HG02588 (cell line): ENCODE data around the gene FN1.
"Not testable (repeated sequence)": the region's sequence is repeated elsewhere in the genome, so short reads cannot be mapped to it uniquely, and the experiment has no call there.

ENCODE experiments used
- ATAC-seq: cut with Tn5 transposase; IDR thresholded peaks from one replicate; pipeline ENCODE4 v1.9.1; 2021; ENCODE audit warnings: mild to moderate bottlenecking, moderate library complexity; ENCODE audit not compliant: unreplicated experiment

FN1 gene

DNA sequence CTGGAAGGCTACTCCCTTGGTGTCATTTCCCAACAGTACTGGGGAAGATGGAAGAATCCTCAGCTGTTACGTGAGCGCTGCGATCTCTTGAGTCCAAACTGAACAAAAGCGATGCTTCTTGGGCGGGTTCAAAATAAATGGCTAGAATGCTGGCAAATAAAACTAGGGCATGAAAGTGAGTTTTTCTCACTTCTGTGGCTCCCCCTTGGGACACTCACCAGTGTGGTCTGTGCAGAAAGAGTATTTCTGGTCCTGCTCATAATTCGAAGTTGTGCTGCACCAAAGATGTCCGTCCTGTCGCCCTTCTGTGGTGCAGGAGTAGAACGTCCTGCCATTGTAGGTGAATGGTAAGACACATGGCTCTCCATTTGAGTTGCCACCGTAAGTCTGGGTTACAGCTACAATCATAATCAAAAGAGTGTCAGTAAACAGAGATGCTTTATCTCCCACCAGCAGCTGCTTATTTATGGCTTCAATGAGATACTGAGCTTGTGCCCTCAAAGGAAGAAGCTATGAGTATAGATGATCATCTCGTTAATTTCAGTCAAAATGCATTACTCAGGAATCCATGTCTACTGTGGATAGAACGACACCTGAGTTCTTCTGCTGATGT, 11.8 kb downstream of the FN1 start:
- no peak for ATAC-seq

DNA sequence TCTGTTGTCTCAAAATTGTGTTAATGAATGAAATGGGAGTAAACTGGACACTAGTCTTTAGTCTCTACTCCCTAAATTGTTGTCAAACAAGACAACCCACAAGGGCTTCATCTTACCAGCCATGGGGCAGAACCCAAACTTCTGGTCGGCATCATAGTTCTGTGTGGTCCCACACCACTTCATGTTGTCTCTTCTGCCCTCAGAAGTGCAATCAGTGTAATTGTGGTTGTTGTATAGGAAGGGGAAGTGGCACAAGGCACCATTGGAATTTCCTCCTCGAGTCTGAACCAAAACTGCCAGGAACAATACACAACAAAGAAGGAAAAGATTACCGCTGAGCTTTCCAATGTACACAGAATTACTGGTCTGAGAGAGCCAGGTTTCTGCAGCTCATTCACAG, 12.6 kb downstream of the FN1 start:
- no peak for ATAC-seq

DNA sequence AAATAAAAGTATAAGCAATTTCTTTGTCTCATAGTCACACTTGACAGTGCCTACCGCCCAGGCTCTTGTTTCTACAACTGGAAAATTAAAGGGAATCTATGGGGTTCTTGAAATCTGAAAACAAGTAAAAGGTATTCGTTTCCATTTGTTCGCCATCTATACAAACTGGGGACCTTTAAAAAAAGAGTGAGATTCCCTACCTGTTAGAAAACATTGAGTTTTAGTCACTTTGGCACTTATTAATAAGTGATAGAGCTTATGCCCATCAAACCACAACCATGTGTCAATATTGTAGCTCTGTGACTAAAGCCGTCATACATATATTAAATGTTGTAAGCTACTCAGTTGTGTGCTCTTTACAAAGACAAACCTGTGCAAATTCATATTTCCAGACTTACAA, 13.2 kb downstream of the FN1 start:
- ATAC-seq, result no peak

DNA sequence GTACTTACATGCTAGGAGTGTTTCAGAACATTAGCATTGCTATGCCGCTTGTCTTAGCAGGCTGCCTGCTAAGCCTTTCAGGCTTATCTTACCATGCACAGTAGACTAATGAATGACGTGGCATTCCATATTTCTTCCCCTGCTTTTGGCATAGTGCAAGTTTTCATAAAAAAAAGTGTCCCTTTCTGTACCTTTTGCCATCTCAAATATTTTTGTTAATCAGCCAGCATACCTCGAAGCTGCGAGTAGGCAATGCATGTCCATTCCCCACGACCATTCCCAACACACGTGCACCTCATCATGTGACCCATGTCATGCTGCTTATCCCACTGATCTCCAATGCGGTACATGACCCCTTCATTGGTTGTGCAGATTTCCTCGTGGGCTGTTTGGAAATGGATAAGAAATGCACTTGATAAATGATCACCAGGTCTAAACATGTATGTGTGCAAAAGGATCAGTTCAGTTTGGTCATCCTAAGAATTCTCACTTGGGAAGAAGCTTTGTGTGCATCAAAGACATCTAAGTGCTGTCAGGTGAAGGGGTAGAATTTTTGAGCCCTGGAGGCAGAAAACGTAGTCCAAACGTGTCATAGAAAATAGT, 13.9 kb downstream of the FN1 start:
- no peak for ATAC-seq

DNA sequence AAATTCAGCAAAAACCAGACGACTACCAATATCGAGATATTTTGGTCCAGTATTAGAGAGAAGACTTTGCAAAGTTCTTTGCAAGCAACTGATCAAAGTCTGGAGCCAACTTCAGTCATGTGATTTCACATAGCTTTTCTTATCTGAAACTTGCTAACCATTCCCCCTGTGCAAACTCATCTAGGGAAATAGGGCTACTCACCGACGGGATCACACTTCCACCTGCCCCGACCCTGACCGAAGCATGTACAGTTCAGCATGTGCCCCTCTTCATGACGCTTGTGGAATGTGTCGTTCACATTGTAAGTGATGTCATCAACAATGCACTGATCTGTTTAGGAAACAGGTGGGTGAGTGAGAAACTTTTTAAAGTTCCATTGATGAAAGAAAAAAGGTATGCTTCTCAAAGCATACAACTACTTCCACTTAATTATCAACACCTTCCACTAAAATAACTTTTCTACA, 15.4 kb downstream of the FN1 start:
- ATAC-seq, result no peak

DNA sequence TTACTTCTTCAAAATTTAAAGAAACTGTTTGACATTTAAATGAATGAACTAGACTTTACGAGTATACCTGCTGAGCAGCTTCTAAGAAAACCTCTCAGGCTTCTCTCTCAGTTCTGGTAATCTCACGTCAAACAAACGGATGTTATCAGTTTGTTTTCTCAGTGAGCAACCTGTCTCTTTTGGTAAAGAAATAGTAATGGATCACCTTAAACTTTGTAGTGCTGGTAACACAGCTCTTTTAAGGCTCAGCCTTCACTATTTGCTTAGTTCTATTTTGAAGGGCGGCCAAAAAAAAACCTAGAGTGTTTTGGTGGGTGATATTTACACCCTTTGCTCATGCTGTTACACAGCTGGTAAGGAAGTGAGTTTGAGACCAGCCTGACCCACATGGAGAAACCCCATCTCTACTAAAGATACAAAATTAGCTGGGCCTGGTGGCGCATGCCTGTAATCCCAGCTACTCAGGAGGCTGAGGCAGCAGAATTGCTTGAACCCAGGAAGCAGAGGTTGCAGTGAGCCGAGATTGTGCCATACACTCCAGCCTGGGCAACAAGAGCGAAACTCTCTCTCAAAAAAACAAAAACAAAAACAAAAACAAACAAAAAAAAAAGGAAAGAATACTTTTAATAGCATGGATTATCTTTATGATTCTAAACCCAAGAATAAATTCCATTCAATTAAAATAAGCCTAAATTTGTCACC, 15.9 kb downstream of the FN1 start:
- ATAC-seq, result no peak

DNA sequence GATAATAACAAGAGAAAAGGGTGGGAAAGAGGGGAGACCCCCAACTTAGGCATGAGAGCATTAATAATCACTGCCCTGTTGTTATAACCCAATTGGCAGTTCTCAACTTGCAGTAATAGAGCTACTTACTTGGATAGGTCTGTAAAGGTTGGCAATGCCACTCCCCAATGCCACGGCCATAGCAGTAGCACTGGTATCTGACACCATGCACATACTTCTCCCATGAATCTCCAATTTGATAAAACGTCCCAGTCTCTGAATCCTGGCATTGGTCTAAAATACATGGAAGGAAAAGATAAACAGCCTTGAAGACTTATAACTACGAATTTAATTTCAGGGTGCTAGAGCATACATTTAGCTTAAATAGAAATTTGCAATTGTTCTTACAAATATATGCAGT, 16.8 kb downstream of the FN1 start:
- no peak for ATAC-seq

DNA sequence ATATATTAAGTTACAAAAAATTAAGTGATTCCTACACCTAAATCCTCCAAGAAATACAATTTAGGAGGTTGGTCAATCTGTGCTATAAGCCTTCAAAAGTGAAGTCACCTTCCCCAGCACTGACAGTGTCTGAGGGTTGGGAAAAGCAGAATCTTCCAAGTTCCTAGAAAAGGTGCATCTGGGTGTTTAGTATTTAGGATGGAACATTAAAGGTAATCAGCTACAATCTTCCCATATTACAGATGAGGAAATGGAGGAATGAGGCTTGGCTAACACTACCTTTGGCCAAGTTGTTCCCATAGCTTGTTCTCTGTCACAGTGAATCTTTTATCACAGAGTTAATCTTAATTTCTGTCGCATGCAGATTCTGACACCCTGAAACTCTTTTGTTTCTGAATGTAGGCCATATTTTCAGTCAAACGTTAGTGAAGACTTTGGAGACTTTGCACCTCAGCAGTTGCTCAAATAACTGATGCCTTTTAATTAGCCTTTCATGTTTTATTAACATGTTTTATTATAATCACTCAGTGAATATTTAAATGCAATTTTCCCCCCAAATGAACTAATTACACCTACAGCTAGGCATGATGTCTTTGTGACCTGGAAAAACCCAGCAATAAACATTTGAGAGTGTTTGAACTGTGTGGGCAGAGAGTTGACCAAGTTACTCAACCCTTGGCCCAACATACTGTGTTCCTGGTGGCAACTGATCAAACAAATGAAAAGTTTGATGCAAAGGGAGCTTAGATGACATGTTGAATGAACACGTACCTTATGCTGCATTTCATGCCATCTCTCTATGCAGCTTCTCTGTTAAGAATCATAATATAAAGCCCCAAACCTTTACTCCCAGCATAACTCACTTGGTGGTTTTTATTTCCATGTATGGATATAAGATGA, 17.6 kb downstream of the FN1 start:
- no peak for ATAC-seq

DNA sequence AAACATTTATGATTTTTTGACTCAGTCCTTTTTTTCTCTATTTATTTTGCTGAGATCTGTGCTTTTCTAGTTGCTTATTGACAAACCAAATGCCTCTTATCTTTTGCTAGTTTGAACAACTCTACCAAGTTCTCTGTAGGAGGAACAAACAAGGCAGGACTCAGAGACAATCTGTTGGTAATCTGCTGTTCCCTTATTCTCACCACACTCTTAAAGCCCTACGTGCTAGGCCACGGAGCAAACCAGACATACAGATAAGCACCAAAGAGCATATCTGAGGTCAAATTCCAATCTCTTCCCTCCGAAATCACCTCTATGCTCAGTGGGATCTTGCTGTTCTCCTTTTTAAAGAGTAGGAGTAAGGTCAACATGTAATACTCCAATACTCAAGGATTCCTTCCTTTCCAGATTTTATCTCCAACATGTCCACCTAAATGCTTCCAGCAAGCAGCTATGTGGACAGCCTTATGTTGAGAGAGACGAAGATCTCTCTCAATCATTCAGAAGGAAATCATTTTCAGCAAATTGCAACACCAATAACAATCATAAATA, 18.4 kb downstream of the FN1 start:
- ATAC-seq, result no peak

DNA sequence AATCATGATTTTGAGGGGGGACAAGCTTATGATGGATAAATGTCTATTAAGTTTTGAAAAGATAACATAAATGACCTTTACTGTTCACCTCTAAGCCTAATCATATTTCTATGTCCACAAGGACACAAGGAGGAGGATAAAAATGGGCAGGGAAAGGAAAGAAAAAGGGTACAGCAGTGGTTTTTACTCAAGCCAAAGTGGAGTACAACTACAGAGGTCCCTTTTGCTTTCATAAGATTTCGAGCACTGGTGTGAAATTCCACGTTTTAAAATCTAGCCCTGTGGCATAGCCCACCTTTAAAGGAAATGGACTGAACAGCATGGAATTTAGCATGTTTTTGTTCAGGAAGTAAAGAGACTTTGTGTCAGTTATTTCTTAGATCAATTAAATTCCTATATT, 19.2 kb downstream of the FN1 start:
- ATAC-seq, result no peak

DNA sequence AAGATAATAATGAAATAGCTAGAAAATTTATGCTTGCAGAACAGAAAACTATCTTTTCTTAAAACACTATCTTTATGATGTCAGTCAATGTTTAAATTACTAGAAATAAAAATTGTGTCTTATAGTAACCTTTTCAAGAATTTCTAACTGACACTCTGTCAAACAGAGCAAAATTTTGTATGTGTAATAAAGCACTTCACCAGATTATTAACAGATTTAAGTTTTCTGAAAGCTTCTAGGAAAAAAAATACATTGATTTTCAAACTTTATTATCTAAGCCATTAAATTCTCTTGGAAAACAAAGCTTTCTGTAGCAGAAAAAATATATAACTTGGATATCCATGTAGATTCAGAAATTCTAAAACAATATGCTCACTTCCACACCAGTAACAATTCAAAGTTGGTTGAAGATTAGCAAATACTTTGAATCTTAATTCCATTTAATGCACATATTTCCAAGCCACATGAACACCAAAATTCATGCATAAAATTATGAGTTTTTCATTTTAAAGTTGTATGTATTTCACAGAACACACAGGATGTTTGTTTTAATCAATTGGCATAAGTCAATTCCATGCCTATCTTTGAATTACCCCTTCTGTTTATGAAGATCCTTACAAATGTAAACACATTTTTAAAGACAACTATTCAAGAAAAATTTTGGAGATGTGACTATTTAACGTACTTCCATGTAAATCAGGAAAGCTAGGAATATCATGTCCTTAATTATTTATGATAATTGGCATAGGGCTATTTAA, 19.9 kb downstream of the FN1 start:
- ATAC-seq, result no peak

DNA sequence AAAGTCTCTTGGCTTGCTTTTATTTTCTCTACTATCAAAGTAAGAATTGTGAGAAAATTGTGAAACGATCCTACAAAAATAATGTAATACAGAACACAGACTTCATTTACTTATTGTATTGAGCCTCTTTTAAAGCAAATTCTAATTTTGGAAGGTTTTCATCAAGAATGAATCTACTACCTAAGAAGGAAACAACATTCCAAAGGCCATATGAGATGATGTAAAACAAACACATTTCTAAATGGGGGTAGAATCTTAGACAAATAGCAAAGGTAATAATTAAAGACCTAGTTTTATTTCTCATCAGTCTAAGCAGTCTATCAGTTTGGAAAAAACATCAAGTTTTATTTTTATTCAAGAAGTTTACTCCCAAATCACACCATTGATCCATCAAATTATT, 20.6 kb downstream of the FN1 start:
- ATAC-seq, result no peak

DNA sequence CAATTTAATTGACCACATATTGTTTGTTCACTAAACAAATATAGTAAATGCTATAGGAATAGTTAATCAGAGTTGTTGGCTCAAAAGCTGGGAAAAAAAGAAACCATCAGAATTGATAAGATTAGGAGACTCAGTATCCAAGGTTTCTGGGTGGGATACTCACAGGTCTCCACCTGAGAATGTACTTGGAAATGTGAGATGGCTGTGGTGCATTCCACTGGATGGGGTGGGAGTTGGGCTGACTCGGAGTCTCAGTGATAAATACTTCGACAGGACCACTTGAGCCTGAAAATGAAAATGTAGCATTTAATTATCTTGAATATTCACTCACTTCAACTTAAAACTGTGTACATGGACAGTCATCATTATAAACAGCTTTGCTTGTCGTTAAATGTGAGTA, 21.2 kb downstream of the FN1 start:
- no peak for ATAC-seq

DNA sequence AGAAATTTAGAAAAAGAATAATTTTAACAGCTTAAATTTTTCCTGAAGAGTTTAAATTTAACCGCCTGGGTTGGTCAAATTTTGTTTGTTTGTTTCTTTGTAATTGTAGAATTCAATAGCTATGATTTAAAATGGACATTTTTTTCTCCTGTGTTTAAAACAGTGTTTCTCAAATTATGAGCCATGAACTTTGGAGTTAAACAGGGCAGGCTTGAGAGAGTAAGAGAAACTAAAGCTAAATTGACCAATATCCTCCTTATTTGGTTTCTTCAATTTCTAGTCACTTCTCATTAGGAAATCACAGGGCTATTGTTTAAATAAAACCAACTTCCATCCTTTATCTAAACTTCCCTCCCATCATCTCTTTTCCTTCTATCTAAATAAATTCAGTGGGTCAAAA, 21.9 kb downstream of the FN1 start:
- ATAC-seq, result no peak

DNA sequence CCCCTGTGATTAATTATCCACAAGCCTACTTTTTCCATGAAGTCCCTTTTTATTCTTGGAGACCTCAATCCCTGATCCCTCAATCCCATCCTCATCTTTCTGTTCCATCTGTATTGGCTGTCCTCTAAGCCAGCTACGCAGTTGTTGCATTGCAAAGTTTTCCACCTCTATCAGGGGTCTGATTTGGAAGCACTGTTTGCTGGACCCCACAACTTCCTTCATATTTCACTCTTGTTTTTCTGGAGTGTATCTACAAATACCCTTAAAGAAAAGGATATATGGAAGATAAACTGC, 22.4 kb downstream of the FN1 start:
- no peak for ATAC-seq

DNA sequence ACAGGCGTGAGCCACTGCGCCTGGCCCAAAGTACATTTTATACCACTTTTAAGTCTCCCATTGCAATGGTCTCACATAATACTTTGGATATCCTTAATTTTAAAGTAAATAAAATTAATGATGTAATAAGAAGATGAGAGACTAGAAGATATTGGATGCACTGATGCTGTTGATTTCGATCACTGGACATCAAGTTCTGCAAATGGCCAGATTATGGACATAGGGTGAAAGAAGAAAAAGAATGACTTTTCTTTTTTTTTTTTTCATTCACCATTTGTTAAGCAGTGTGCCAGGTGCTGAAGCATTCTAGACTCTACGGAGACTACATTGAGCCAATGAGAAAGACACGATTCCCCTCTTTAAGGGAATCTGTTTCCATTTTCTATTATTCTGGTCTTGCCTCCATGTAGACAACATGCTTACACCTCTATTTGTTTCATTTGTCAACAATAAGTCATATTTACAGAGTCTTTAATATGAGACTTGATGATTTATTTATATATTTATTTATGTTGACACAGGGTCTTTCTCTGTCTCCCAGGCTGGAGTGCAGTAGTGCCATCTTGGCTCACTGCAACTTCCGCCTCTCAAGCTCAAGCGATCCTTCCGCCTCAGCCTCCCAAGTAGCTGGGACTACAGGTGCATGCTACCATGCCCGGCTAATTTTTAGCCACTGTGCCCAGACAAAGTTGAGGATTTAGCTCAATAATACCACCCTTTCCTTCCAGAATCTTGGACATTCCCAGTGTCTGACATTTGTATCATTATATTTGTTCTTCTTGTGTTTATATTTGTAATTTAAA, 23.7 kb downstream of the FN1 start:
- ATAC-seq, result no peak

DNA sequence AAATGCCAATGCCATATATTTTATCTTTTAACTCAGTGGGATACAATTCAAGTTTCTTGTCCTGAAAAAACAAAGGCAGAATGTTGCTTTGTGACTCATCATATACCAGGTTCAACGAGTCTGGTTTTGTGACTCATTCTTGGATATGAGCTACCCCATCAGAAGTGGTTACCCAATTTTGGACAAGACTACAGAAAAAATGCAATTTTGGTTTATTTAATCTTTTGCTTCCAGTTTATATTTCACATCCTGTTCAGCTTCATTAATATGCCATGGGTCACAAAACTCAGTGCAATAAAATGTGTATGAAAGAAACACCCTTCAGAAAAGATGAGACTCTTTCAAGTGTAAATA, 25.0 kb downstream of the FN1 start:
- ATAC-seq, result no peak

DNA sequence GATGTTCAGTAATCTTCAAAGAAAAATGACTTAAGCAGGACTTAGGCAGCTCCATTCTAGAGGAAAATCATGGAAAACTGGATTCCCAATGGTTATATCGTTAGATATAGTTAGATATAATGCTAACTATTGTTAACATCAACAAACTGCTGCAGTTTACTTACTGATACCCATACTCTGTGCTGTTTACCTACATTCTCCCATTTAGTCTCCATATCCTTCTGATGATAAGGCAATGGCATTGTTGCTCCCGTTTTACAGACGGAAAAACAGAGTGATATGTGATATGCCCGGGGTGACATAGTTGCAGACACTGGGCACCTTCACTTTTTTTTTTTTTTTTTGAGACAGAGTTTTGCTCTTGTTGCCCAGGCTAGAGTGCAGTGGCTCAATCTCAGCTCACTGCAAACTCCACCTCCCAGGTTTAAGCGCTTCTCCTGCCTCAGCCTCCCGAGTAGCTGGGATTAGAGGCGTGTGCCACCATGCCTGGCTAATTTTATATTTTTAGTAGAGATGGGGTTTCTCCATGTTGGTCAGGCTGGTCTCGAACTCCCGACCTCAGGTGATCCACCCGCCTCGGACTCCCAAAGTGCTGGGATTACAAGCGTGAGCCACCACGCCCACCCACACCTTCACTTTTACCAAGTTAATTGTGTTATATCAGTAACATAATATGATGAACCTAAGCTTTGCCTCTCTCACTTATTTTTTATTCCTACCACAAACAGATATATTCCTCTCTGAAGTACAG, 25.5 kb downstream of the FN1 start:
- not testable (repeated sequence) for ATAC-seq
